Astrocyte of the hippocampus (primary cell): Measurements from ENCODE around the gene DNM3.

Source experiments
- DNase-seq: peaks from one replicate; pipeline ENCODE4 v3.0.0; 2011; ENCODE audit warnings: low read depth, low spot score

Gene DNM3

GRCh38 chr1:172394141-172394751 is 552.9 kb downstream of the DNM3 start:
- DNase-seq, result peak; percentile 16

- DNase-seq, result no peak
These were observed 553.5 kb downstream of the DNM3 start for GRCh38 chr1:172394811-172395210.

GRCh38 chr1:172395576-172395975 is 554.3 kb downstream of the DNM3 start:
- no peak for DNase-seq

GRCh38 chr1:172397221-172397620 is 555.9 kb downstream of the DNM3 start:
- DNase-seq, result peak; percentile 59

GRCh38 chr1:172397633-172398032 is 556.3 kb downstream of the DNM3 start:
- no peak for DNase-seq

- DNase-seq, result peak; percentile 55
These were observed 556.9 kb downstream of the DNM3 start for GRCh38 chr1:172398193-172398592.

- DNase-seq, result peak; percentile 94
These were observed 557.9 kb downstream of the DNM3 start for GRCh38 chr1:172398970-172399755.

- DNase-seq, result peak; percentile 31
These were observed 558.7 kb downstream of the DNM3 start for GRCh38 chr1:172399756-172400721.

- DNase-seq, result peak; percentile 9
These were observed 559.4 kb downstream of the DNM3 start for GRCh38 chr1:172400722-172401105.

- DNase-seq, result no peak
These were observed 560.2 kb downstream of the DNM3 start for GRCh38 chr1:172401477-172401876.

GRCh38 chr1:172401892-172402291 is 560.6 kb downstream of the DNM3 start:
- no peak for DNase-seq

- peak; percentile 17 for DNase-seq
These were observed 561.7 kb downstream of the DNM3 start for GRCh38 chr1:172402878-172403569.

GRCh38 chr1:172404121-172404520 is 562.8 kb downstream of the DNM3 start:
- DNase-seq, result no peak

GRCh38 chr1:172405912-172406311 is 564.6 kb downstream of the DNM3 start:
- no peak for DNase-seq

GRCh38 chr1:172406968-172407367 is 565.7 kb downstream of the DNM3 start:
- no peak for DNase-seq

- no peak for DNase-seq
These were observed 567.7 kb downstream of the DNM3 start for GRCh38 chr1:172408958-172409357.

GRCh38 chr1:172410027-172410426 is 568.7 kb downstream of the DNM3 start:
- no peak for DNase-seq

- no peak for DNase-seq
These were observed 570.6 kb downstream of the DNM3 start for GRCh38 chr1:172411791-172412338.

GRCh38 chr1:172414331-172414730 is 573.0 kb downstream of the DNM3 start:
- DNase-seq, result no peak

GRCh38 chr1:172416496-172417035 is 575.3 kb downstream of the DNM3 start:
- DNase-seq, result no peak

- DNase-seq, result peak; percentile 26
These were observed 576.3 kb downstream of the DNM3 start for GRCh38 chr1:172417557-172417956.
